A172 (cell line): ENCODE measurements around the gene OPRL1. TPM values are rescaled to one million over a fixed set of nuclear protein-coding genes. Genes with fewer than 3 reads are reported as not detected.
"Not testable (repeated sequence)": the region's sequence is repeated elsewhere in the genome, so short reads cannot be mapped to it uniquely, and the experiment has no call there.

Source experiments
- DNase-seq: peaks from one replicate; pipeline ENCODE4 v3.0.0-alpha.2; 2015; ENCODE audit warnings: low spot score
- total RNA-seq: library from RNA; depleted of rRNA; stranded (reverse); fragments of >200 nt; shearing (Covaris generic); gene quantifications from 2 replicates; pipeline ENCODE4 v1.2.3, GENCODE V29; 2014

Gene OPRL1
- total RNA-seq, 1 experiment from 2014 or later = 1.2 TPM

GRCh38 chr20:64083804-64084684, 4.2 kb downstream of the OPRL1 start, which contains the start of gene LKAAEAR1:
Gene LKAAEAR1 (minus strand): TSS chr20:64084398. CDS start chr20:64084219, 179 bp downstream.
- DNase-seq = no peak

- no peak for DNase-seq
Measured at GRCh38 chr20:64084685-64085152, 4.8 kb downstream of the OPRL1 start.

GRCh38 chr20:64086801-64087200, 6.9 kb downstream of the OPRL1 start:
- no peak for DNase-seq

GRCh38 chr20:64087226-64087825, 7.4 kb downstream of the OPRL1 start:
- not testable (repeated sequence) for DNase-seq

- DNase-seq = not testable (repeated sequence)
Measured at GRCh38 chr20:64088586-64088985, 8.7 kb downstream of the OPRL1 start.

- no peak for DNase-seq
Measured at GRCh38 chr20:64090165-64090564, 10.3 kb downstream of the OPRL1 start.

GRCh38 chr20:64091340-64091739, 11.5 kb downstream of the OPRL1 start:
- DNase-seq = no peak

GRCh38 chr20:64091770-64092169, 11.9 kb downstream of the OPRL1 start:
- no peak for DNase-seq

- no peak for DNase-seq
Measured at GRCh38 chr20:64092258-64093012, 12.6 kb downstream of the OPRL1 start.

- no peak for DNase-seq
Measured at GRCh38 chr20:64093013-64093503, 13.2 kb downstream of the OPRL1 start.

- no peak for DNase-seq
Measured at GRCh38 chr20:64095455-64095854, 15.6 kb downstream of the OPRL1 start.

- no peak for DNase-seq
Measured at GRCh38 chr20:64095927-64096326, 16.0 kb downstream of the OPRL1 start.

- DNase-seq = no peak
Measured at GRCh38 chr20:64096535-64096934, 16.7 kb downstream of the OPRL1 start.

- no peak for DNase-seq
Measured at GRCh38 chr20:64098471-64099013, 18.7 kb downstream of the OPRL1 start.

GRCh38 chr20:64099086-64099786, 19.4 kb downstream of the OPRL1 start:
- DNase-seq = no peak

GRCh38 chr20:64099880-64100565, 20.1 kb downstream of the OPRL1 start:
- no peak for DNase-seq

GRCh38 chr20:64100566-64100888, 20.6 kb downstream of the OPRL1 start:
- DNase-seq = no peak

GRCh38 chr20:64100946-64101688, 21.2 kb downstream of the OPRL1 start:
- DNase-seq = no peak

- DNase-seq = no peak
Measured at GRCh38 chr20:64101731-64102621, 22.1 kb downstream of the OPRL1 start.
